Astrocyte (in vitro differentiated cells and primary cell): ENCODE data around the gene POLR3F.

ENCODE experiments used
- EZH2 ChIP-seq: IDR thresholded peaks from 2 replicates; pipeline ENCODE4 v1.6.1; 2012; ENCODE audit warnings: mild to moderate bottlenecking, low read length, inconsistent platforms; ENCODE audit not compliant: insufficient read depth
- TF ChIP-seq, protein P1 (sequence below): IDR thresholded peaks from 2 replicates; pipeline ENCODE4 v1.5.1; 2011; ENCODE audit warnings: low read depth, mild to moderate bottlenecking, inconsistent platforms, low read length, moderate library complexity; ENCODE audit not compliant: insufficient read depth

- TF ChIP-seq, protein P1, sequence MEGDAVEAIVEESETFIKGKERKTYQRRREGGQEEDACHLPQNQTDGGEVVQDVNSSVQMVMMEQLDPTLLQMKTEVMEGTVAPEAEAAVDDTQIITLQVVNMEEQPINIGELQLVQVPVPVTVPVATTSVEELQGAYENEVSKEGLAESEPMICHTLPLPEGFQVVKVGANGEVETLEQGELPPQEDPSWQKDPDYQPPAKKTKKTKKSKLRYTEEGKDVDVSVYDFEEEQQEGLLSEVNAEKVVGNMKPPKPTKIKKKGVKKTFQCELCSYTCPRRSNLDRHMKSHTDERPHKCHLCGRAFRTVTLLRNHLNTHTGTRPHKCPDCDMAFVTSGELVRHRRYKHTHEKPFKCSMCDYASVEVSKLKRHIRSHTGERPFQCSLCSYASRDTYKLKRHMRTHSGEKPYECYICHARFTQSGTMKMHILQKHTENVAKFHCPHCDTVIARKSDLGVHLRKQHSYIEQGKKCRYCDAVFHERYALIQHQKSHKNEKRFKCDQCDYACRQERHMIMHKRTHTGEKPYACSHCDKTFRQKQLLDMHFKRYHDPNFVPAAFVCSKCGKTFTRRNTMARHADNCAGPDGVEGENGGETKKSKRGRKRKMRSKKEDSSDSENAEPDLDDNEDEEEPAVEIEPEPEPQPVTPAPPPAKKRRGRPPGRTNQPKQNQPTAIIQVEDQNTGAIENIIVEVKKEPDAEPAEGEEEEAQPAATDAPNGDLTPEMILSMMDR = no peak
- TF ChIP-seq EZH2 = no peak
These were observed 10.6 kb downstream of the POLR3F start for GRCh38 chr20:18477821-18478220.
